ENCODE measurements around the gene WDR83. TPM values are rescaled to one million over a fixed set of nuclear protein-coding genes. Genes with fewer than 3 reads are reported as not detected.
"Not testable (repeated sequence)": the region's sequence is repeated elsewhere in the genome, so short reads cannot be mapped to it uniquely, and the experiment has no call there.

The WDR83 gene
- total RNA-seq, 1 donor from 2014 or later = 10.9 TPM

DNA sequence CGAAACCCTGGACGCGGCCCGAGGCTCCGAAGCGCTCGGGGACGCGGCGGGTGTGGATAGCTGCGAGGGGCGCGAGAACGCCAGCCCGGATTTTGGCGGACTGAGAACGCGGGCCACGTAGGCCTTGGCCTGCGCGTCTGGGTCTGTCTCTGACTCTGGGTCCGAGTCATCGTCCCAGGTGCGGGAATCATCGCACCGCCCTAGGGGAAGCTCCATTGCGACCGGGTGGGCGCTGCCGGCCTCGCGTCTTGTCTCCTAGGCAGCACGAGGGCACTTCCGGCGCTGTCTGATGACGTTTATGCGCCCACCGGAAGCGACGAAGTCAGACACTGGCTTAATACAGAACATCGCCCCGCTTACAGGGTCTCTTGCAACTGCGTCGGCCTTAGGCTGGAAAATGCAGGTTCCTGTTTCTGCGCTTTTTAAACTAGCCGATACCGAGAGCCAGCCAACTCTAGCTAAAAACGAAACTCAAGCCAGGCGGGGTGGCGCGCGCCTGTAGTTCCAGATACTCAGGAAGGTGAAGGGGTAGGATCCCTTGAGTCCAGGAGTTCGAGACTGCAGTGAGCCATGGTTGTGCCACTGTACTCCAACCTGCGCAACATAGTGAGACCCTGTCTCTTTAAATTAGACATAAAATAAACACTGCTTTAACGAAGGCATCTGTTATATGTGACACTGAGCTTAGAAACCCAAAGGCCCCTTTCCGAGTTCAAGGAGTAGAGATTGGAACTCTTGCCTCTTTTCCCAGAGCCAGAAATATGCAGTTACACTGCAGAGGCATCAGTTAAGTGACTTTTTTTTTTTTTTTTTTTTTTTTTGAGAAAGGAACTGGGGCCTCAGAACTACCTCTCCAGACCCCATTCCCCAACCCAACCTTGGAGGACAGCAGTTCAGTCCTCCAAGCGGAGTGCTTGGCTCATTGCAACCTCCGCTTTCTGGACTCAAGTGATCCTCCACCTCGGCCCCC lies 30.0 kb downstream of the WDR83 start, which contains the start of gene FBXW9:
Gene FBXW9 (minus strand): TSS at position 266 of the 970 bp plus-strand sequence. CDS start 50 bp downstream, at position 216.
- Histone ChIP-seq H3K9me3 (no peaks in the 10 kb centered on the region), H3K27ac (peak within 1 kb of the TSS; percentile 89), H3K4me3 (peak within 1 kb of the TSS; percentile 93), H3K36me3 (peaks cover 19% of the 10 kb centered on the region), H3K27me3 (no peaks in the 10 kb centered on the region), H3K4me1 (peaks cover 6% of the 10 kb centered on the region)
- TF ChIP-seq, protein P1, sequence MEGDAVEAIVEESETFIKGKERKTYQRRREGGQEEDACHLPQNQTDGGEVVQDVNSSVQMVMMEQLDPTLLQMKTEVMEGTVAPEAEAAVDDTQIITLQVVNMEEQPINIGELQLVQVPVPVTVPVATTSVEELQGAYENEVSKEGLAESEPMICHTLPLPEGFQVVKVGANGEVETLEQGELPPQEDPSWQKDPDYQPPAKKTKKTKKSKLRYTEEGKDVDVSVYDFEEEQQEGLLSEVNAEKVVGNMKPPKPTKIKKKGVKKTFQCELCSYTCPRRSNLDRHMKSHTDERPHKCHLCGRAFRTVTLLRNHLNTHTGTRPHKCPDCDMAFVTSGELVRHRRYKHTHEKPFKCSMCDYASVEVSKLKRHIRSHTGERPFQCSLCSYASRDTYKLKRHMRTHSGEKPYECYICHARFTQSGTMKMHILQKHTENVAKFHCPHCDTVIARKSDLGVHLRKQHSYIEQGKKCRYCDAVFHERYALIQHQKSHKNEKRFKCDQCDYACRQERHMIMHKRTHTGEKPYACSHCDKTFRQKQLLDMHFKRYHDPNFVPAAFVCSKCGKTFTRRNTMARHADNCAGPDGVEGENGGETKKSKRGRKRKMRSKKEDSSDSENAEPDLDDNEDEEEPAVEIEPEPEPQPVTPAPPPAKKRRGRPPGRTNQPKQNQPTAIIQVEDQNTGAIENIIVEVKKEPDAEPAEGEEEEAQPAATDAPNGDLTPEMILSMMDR (IDR thresholded peaks at IDR 0.05) = no peak
- DNase-seq (peak; percentile 97), ATAC-seq (peak; percentile 93)
- intact Hi-C loops (cut with DNase I) = no loop called here

DNA sequence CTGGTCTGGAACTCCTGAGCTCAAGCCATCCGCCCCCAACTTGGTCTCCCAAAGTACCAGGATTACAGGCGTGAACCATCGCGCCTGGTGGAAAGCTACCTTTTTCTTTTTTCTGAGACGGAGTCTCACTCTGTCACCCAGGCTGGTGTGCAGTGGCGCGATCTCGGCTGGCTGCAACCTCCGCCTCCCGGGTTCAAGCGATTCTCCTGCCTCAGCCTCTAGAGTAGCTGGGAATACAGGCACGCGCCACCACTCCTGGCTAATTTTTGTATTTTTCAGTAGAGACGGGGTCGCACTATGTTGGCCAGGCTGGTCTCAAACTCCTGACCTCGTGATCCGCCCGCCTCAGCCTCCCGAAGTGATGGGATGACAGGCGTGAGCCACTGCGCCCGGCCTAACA lies 30.8 kb downstream of the WDR83 start:
- Histone ChIP-seq H3K4me3 (peak overlapping the region; percentile 93), H3K36me3 (peaks cover 27% of the 10 kb centered on the region)
- ATAC-seq; H3K9me3 ChIP-seq; intact Hi-C loops (cut with DNase I); H3K4me1 ChIP-seq; H3K27me3 ChIP-seq; H3K27ac ChIP-seq; DNase-seq: not testable (repeated sequence)

DNA sequence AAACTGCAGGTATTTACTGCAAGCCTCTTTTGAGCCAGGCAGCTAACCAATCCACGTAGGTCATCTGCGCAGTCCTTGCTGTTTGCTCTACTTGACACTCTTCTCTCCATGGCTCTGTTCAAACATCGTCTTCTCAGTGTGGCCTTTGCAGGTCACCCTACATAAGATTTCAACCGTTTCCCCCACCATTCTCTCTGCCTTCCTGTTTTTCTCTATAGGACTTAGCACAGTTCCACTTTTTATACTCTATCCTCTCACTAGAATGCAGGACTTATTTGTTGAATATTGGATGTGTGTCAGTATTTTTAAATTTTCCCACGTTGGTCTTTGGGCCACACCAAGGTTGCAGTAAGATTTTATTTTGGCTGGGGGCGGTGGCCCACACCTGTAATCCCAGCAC lies 31.5 kb downstream of the WDR83 start:
- Histone ChIP-seq H3K27me3 (no peaks in the 10 kb centered on the region), H3K4me3 (no peak overlapping the region), H3K27ac (no peak overlapping the region), H3K4me1 (peaks cover 6% of the 10 kb centered on the region), H3K9me3 (no peaks in the 10 kb centered on the region), H3K36me3 (peaks cover 34% of the 10 kb centered on the region)
- DNase-seq = no peak
- TF ChIP-seq, protein P1 (IDR thresholded peaks at IDR 0.05) = no peak
- intact Hi-C loops (cut with DNase I) = no loop called here
- no peak for ATAC-seq

- Histone ChIP-seq H3K36me3 (peaks cover 70% of the 10 kb centered on the region), H3K27me3 (no peaks in the 10 kb centered on the region), H3K4me1 (no peaks in the 10 kb centered on the region), H3K27ac (no peak overlapping the region), H3K9me3 (no peaks in the 10 kb centered on the region), H3K4me3 (no peak overlapping the region)
- no peak for DNase-seq
- TF ChIP-seq, protein P1 (IDR thresholded peaks at IDR 0.05) = no peak
- ATAC-seq = no peak
- intact Hi-C loops (cut with DNase I) = no loop called here
These were observed 35.1 kb downstream of the WDR83 start for GRCh38 chr19:12701596-12702282.

DNA sequence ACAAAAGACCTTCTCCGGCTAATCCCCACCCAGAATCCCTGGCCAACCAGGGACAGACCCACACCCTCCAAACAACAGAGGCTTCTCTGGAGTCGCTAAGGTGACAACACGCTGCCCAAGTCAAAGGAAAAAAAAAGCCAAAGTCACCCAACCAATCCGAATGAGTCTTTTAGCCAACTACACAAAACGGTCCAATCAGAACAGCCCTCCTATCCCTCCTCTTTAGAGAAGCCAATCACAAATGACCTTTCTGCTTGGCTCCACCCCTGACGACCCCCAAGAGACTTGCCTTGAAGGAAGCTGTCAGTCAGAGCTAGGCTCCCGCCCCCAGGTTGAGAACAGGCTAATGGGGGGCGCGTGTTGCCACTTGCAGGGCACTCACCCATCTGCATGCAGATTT lies 36.4 kb downstream of the WDR83 start:
- H3K36me3 ChIP-seq = peaks cover 83% of the 10 kb centered on the region
- H3K27me3 ChIP-seq = no peaks in the 10 kb centered on the region

More for the DNA sequence above, 36.4 kb downstream of the WDR83 start:
- TF ChIP-seq, protein P1 (IDR thresholded peaks at IDR 0.05) = no peak
- Histone ChIP-seq H3K27ac (no peak overlapping the region), H3K4me3 (no peak overlapping the region), H3K9me3 (no peaks in the 10 kb centered on the region), H3K4me1 (no peaks in the 10 kb centered on the region)
- DNase-seq (no peak), ATAC-seq (no peak)
- intact Hi-C loops (cut with DNase I) = no loop called here

Measured in upper lobe of right lung (tissue), 1 donor.